Cardiac septum (tissue), 1 donor: ENCODE measurements around the gene ZSCAN5B. TPM values are rescaled to one million over a fixed set of nuclear protein-coding genes. Genes with fewer than 3 reads are reported as not detected.

Source experiments
- DNase-seq: peaks from one replicate; pipeline ENCODE4 v3.0.0-alpha.2; 2020; ENCODE audit warnings: low spot score
- intact Hi-C: fragments of 100-400 bp; cut with DNase I; formaldehyde crosslinking; loops from one replicate; pipeline ENCODE4 v1.14.0; 2022
- total RNA-seq: library from RNA; stranded (reverse); fragmentation: NEBNext Ultra II Directional; extraction: Animal tissue kit (Norgen Biotek cat#: 25700); gene quantifications from one replicate; pipeline ENCODE4 v1.2.1, GENCODE V29; 2021
- donor health status: DM: no; HTN: no; CAD: no.

The ZSCAN5B gene
- total RNA-seq, 1 donor from 2014 or later = not detected

DNA sequence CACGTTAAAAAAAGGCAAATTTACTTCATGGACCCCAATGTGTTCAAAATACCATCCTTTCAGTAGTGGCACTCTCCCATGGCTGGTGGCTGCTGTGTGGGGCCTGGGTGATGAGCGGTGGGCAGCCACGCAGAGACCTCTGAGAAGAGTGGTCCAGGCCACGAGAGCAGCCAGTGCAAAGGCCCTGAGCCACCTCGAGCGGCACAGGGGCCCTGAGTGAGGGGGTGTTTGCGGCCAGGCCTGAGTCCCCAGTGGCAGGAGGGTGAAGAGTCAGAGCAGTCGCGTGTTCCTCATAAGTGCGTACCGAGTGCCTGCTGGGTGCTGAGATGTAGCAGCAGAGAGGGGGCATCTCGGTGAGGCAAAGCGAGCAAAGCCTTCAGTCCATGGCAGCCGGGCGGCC, 49.5 kb downstream of the ZSCAN5B start:
- DNase-seq = no peak
- intact Hi-C loops = loop anchor here (10.0 kb wide), 1 partner anchor 167 kb away; the partner anchor contains the start of gene ZSCAN5A

DNA sequence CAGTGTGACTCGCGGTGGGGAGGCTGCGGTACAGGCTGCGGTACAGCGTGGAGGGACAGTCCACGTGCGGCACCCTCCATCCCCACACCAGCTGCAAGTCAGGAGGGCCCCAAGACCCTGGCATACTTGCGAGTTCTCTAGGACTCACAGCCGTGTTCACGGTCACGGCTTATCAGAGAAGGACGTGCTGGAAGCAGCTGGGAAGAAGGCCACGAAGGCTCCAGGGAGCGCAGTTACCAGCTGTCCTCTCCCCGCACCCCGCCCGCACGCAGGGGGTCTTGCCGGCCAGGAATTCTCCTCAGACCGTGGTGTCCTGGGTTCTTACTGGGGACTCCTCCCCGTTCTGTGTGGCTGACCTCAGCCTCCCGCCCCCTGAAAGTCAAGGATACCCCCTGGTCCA, 50.3 kb downstream of the ZSCAN5B start:
- intact Hi-C loops = loop anchor here (10.0 kb wide), 1 partner anchor 167 kb away; the partner anchor contains the start of gene ZSCAN5A
- no peak for DNase-seq

DNA sequence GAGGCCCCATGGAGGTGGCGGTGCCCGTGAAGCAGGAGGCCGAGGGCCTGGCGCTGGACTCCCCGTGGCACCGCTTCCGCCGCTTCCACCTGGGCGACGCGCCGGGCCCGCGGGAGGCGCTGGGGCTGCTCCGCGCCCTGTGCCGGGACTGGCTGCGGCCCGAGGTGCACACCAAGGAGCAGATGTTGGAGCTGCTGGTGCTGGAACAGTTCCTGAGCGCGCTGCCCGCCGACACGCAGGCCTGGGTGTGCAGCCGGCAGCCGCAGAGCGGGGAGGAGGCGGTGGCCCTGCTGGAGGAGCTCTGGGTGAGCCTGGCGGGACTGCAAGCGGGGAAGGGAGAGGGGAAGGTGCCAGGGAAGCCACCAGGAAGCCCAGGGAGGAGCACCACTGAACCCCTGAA, 50.7 kb downstream of the ZSCAN5B start:
- DNase-seq = no peak
- intact Hi-C loops = loop anchor here (10.0 kb wide), 1 partner anchor 168 kb away; the partner anchor contains the start of gene ZSCAN5A

DNA sequence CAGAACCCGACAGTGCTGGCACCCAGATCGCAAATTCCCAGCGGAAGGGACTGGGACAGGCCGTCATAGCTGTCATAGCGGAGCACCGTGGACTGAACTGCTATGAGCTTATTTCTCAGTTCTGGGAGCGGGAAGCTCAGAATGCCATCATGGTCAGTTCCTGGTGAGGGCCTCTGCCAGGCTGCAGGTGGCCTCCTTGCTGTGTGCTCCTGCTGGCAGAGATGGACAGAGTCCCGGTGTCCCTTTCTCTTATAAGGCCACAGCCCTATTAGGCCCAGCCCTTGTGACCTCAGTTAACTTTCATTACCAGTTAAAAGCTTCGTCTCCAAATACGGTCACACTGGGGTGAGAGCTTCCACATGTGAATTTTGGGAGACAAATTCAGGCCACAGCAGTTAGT, 51.9 kb downstream of the ZSCAN5B start:
- intact Hi-C loops = loop anchor here (10.0 kb wide), 1 partner anchor 169 kb away; the partner anchor contains the start of gene ZSCAN5A
- DNase-seq = no peak

DNA sequence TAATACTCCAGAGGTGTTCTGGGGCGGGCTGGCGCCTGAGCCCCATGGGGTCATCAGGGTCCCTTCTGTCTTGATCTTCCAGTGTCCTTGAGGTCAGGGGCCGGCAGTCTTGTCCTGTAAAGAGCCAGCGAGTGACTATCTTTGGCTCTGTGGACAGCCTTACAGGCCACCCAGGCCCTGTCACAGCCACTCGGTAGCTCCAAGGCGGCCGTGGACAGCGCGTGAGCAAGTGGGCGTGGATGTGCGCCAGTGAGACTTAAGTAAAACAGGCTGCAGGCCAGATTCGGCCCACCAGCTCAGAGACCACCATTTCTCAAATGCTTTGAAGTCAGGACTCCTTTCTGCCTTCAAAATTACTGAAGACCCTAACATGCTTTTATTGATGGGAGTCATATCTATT, 52.8 kb downstream of the ZSCAN5B start:
- intact Hi-C loops = loop anchor here (10.0 kb wide), 1 partner anchor 170 kb away; the partner anchor contains the start of gene ZSCAN5A

DNA sequence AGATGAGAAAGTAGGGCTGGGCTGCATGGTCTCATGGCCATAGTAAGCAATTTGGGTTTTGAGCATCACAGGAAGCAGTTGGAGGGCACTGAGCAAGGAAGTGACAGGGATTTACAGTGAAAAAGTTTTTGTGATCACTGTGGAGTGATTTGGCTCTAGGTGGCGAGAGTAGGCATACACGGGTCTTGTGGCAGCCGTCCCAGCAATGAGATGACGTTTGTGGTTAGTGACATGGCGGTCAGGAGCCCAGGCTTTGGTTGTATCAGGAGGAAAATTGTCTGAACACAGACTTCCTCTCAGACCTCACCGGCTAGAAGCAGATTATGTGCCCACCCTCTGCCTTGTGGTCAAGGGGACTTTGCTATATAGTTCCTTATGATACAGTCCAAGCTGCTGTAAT, 53.2 kb downstream of the ZSCAN5B start:
- no peak for DNase-seq
- intact Hi-C loops = loop anchor here (10.0 kb wide), 1 partner anchor 170 kb away; the partner anchor contains the start of gene ZSCAN5A

More for the DNA sequence above, 52.8 kb downstream of the ZSCAN5B start:
- no peak for DNase-seq

DNA sequence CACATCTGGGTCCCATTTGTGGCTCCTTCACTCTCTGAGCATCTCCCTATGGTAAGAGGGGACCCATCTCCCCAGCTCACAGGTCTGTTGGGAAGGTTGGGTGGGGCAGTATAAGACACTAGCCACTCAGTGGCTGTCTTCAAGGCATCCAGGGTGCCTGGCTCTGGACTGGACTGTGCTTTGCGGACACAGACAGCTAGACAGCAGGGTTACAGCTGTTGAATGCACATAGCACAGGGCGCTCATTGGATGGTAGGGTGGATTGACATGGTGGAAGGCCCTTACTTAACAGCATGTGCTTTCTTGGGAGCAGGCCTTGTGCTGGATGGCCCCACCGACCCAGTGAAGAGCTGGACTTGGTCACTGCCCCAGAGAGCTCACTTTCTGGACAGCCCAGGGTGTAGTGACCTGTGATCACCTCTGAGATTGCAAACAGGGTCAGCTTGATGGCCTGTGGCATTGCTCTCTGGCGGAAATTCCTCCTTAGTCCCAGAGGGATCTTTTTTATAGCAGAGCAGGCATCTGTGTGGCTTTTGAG, 54.6 kb downstream of the ZSCAN5B start:
- no peak for DNase-seq

DNA sequence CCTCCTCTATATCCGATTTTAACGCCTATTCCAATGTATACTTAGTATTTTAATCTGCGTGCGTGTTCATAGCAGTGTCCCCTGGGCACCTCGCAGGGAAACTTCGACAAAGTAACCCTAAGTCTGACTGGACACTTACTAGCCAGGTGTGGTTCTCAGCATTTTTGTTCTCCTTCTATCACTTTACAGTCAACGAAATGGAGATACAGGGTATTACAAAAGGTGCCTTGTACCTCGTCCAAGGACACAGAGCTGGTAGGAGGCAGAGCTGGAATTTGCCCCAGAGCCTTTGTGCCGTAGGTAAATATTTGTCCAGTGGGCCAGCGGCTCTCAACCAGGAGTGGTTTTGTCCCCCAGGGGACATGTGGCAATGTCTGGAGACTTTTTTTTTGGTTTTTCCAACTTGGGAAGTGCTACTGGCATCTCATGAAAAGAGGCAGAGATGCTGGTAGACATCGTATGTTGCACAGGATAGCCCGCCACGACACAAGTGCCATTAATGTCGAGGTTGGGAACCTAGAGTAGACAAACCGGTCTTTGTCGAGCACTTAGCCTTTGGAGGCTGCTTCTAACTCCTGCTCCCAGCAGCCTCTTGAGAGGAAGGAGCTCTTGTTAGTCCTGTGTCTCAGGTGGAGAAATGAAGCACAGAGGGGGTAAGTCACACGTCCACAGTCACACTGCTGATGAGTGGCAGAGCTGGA, 55.3 kb downstream of the ZSCAN5B start:
- intact Hi-C loops = loop anchor here (10.0 kb wide), 1 partner anchor 173 kb away; the partner anchor contains the start of gene ZSCAN5A
- no peak for DNase-seq

More for the DNA sequence above, 54.6 kb downstream of the ZSCAN5B start:
- intact Hi-C loops = loop anchor here (10.0 kb wide), 1 partner anchor 172 kb away; the partner anchor contains the start of gene ZSCAN5A

DNA sequence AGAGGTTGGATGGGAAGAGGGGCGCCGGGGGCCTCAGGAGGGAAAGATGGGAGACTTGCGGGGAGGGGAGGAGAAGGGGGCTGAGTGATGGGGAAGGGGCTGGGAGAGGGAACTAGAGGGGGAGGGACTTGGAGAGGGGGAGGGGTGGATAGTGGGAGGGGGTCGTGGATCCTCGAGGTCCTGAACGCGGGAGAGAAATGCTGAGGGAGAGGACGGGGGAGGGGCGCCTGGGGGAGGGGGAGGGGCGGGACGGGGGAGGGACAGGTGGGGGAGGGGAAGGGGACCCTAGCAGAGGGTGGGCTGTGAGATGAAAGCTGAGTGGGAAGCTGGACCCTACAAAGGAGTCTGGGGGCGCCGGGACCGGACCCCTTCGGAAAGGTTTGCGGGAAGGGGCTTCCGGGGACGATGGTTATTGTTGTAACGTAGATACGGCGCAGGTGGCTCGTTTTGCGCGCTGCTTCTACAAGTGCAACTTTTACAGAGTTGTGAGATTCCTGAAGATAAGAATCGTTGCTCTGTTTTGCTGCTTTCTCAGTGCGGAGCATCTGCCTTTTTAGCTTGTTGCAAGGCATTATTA, 56.1 kb downstream of the ZSCAN5B start:
- DNase-seq = no peak
- intact Hi-C loops = loop anchor here (10.0 kb wide), 1 partner anchor 173 kb away; the partner anchor contains the start of gene ZSCAN5A

DNA sequence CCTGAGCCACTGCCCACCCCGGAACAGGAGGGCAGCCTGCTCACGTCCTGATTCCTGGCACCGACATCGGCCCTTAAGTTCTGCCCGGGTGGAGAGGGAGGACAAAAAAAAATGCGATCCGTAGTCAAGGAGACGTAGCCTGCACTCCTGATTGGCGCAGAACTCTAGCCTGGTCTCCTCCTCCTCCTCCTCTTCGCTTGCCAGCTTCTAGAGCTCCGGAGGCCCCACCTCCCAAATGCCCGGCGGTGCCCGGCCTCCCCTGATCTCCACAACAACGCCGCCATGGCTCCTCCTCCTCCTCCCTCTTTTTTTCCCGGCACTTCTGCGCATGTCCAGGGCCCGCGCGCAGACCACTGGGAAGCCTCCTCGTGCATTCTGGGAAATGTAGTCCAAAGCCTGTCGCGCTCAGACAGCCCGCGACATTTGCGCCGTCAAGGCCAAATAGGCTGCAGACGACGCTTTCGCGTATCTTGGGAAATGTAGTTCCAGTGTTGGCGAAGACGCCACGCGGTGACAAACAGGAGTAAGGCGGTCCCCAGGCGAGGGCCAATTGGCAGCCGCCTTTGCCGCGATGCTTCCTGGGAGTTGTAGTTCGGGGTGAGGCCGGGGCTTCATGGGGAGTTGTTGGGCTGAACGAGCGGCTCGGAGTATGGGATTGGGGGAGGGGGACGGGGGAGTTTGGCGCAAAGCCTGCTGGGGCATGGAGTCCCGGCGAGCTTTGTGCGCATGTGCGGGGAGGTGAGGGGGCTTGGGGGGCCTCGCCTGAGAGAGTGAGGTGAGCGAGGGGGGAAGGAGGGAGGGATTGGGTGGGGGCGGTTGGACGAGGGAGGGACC, 56.8 kb downstream of the ZSCAN5B start, which contains the start of gene ZNF444:
Gene ZNF444, plus strand, starts transcription at position 705 of the 834 bp plus-strand sequence. CDS start 5,625 bp downstream, outside the sequence.
- intact Hi-C loops = loop anchor here (1.0 to 10.0 kb wide), 2 partner anchors 19 to 174 kb away; partner anchors contain the start of genes ZNF787 and ZSCAN5A
- DNase-seq = peak; percentile 100

DNA sequence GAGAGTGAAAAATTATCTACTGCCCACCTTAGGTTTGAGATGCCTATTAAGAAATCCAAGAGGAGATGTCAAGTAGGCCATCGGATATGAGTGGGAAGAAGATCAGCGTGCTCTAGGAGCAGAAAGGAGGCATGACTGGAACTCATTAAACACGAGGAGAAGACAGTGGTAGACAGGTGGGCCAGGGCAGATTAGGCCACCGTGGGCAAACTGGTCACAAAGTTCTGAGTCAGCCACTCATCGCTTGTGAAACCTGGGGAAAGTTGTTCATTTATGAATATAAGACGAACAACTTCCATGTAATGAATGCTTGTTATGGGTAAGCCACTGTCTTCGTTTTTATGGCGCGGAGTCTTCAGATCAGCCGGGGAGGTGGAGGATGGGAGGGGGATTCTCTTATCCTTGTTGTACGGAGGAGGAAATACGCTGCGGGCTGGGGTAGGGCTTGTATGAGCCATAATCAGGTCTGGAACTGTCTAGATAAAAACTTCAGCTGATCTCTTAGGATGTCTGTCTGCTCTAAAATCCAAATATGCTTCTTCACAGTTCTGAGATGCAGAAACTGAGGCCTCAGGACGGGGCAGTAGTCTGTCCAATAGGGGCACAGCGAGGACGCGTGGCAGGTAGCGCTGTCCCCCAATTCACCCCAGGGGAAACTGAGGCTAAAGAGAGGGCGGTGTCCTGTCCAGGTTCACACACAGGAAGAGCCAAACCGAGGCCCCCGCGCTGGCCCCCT, 57.6 kb downstream of the ZSCAN5B start:
- DNase-seq = no peak
- intact Hi-C loops = loop anchor here (1.0 to 10.0 kb wide), 2 partner anchors 19 to 175 kb away; partner anchors contain the start of genes ZNF787 and ZSCAN5A

Other genes starting within 250 kb of the ZSCAN5B start
- not detected for gene NLRP8, start 250.0 kb downstream of the ZSCAN5B start, total RNA-seq
- not detected for gene NLRP5, start 211.0 kb downstream of the ZSCAN5B start, total RNA-seq
- gene ZNF787, start 76.5 kb downstream of the ZSCAN5B start, total RNA-seq = 29.5 TPM
- gene ZNF444, start 56.5 kb downstream of the ZSCAN5B start, total RNA-seq = 22.9 TPM
- not detected for gene GALP, start 21.8 kb downstream of the ZSCAN5B start, total RNA-seq
- gene ZSCAN5C, start 4.5 kb upstream of the ZSCAN5B start, total RNA-seq = not detected
- gene EDDM13, start 75.0 kb upstream of the ZSCAN5B start, total RNA-seq = not detected
- gene ZSCAN5A, start 117.1 kb upstream of the ZSCAN5B start, total RNA-seq = 24.4 TPM
- gene ZNF582, start 195.8 kb upstream of the ZSCAN5B start, total RNA-seq = 4.9 TPM
- 7.3 TPM for gene ZNF583, start 206.5 kb upstream of the ZSCAN5B start, total RNA-seq